A549 (cell line): ENCODE data around the gene ANO2.

Experiments
- CTCF ChIP-seq: fragments of >200 bp; sonication (Bioruptor Twin); formaldehyde crosslinking; IDR thresholded peaks from 3 replicates; pipeline ENCODE4 v1.5.1; 2016
- JUN ChIP-seq, 2 experiments: fragments of >200 bp; sonication (Bioruptor Twin); formaldehyde crosslinking; IDR thresholded peaks; 2 replicates in 1 of 2; 3 replicates in 1 of 2; pipeline ENCODE4 v1.6.1; 2016 to 2017
- KDM5A ChIP-seq: fragments of 200-600 bp; sonication (generic); IDR thresholded peaks from 2 replicates; pipeline ENCODE4 v1.6.1; 2016; ENCODE audit warnings: antibody characterized with exemption, mild to moderate bottlenecking
- MYC ChIP-seq: IDR thresholded peaks from 2 replicates; pipeline ENCODE4 v1.6.1; 2012; ENCODE audit warnings: mild to moderate bottlenecking, inconsistent platforms, low read length, improper control_type of control experiment, borderline replicate concordance
- POLR2A ChIP-seq: IDR thresholded peaks from 2 replicates; pipeline ENCODE4 v1.6.1; 2012; ENCODE audit warnings: mild to moderate bottlenecking, low read length
- RAD21 ChIP-seq, 2 experiments: fragments of >200 bp in 1 of 2; sonication (Bioruptor Twin) in 1 of 2; formaldehyde crosslinking in 1 of 2; IDR thresholded peaks in 1 of 2; conservative IDR thresholded peaks in 1 of 2; 2 replicates in 1 of 2; 3 replicates in 1 of 2; pipeline ENCODE4 v1.6.1; 2012 to 2018; ENCODE audit warnings: inconsistent platforms in 1 of 2
- USF2 ChIP-seq: fragments of 450-650 bp; IDR thresholded peaks from 2 replicates; pipeline ENCODE4 v1.6.1; 2014; ENCODE audit warnings: antibody characterized with exemption

- TF ChIP-seq JUN (IDR thresholded peaks at IDR 0.05) (no peak), RAD21 (conservative IDR thresholded peaks at IDR 0.05 in 1 of 2, IDR thresholded peaks at IDR 0.05 in 1 of 2) (no peak), USF2 (no peak), CTCF (no peak), KDM5A (no peak), POLR2A (no peak), MYC (no peak)
Observed at GRCh38 chr12:5776091-5776490, 169.0 kb downstream of the ANO2 start.
